Activated CD8-positive, alpha-beta memory T cell treated with anti-CD3 and anti-CD28 coated beads, Interleukin-2, amount 50 U/mL, for 4 hours (primary cell): ENCODE data around the gene GLIS1.

Experiments used
- DNase-seq: peaks from one replicate; pipeline ENCODE4 v3.0.0-alpha.2; 2020

The GLIS1 gene

DNA sequence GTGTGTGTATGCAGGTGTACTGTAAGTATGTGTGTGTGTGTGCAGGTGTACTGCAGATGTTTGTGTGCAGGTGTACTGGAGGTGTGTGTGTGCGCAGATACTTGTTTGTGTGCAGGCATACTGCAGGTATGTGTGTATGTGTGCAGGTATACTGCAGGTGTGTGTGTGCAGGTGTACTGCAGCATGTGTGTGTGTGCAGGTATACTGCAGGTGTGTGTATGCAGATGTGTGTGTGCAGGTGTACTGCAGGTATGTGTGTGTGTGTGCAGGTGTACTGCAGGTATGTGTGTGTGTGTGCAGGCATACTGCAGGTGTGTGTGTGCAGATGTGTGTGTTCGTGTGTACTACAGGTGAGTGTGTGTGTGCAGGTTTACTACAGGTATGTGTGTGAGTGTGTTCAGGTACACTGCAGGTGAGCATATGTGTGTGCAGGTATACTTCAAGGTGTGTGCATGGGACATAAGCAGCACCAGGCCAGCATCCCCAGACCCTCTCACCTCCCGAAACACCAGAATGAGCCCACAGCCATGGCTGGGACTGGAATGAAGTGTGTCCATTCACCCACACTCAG is 182.2 kb downstream of the GLIS1 start:
- no peak for DNase-seq

- peak; percentile 5 for DNase-seq
Measured at GRCh38 chr1:53555620-53556326, 183.2 kb downstream of the GLIS1 start.

DNA sequence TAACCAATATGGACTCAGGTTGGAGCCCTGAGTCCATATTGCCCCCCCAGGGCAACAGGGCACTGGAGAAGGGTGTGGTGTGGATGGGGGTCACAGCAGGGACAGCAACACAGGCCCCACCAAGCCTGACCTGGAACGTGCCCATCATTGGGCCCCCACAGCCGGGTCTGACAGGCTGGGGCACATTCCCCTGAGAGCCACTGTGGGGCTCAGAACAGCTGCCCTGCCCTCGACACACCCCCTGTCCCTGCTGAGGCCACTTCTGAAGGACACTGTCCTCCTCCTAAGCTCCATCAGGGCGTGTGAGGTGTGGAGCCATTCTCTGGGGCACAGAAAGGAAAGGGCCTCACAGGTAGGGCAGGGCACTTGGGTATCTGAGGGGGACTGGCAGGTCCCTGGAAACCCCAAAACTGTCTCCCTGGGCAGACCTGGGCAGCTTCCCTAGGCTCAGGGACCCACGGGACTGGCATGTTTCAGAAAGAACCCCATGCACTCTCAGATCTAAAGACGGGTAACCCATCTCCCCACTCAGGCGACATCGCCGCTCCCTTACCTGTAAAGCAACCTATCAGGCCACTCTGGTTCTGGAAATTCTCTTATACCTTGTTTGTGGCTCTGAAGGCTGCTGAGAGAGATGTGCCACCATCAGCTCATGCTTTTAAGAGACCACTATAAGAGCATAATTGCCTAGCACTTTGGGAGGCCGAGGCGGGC is 184.2 kb downstream of the GLIS1 start:
- DNase-seq = peak; percentile 9

DNA sequence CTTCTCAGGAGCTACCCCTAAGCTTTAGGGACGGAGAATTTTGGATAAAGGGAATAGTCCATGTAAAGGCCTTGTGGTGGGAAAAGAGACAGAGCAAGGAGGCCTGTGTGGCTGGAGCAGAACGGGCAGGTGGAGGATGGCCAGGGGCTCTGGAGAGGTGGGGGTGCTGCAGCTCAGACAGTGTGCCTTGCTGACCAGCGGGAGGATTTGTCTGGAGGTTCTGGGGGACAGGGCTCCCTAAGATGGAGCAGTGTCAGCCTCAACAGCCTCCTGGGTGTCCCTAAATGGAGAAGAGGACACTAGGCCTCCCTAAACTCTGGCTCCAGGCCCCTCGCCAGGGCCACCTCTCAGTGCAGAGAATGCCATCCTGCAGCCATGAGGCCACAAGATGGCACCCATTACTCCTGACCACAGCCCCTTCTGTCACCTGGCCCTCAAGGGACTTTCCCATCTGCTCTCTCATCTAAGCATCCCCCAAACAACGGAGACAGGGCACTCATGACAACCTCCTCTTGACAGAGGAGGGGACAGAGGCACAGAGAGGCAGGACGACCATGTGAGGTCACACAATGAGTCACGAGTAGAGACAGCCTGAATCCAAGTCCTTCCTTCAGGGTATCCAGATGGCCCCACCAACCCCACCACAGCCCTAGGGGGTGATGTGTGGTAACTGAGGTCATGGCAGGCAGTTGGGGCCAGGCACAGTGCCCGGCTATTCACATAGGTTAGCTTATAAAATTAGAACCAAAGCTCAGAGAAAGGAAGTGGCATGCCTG is 185.0 kb downstream of the GLIS1 start:
- peak; percentile 11 for DNase-seq

DNA sequence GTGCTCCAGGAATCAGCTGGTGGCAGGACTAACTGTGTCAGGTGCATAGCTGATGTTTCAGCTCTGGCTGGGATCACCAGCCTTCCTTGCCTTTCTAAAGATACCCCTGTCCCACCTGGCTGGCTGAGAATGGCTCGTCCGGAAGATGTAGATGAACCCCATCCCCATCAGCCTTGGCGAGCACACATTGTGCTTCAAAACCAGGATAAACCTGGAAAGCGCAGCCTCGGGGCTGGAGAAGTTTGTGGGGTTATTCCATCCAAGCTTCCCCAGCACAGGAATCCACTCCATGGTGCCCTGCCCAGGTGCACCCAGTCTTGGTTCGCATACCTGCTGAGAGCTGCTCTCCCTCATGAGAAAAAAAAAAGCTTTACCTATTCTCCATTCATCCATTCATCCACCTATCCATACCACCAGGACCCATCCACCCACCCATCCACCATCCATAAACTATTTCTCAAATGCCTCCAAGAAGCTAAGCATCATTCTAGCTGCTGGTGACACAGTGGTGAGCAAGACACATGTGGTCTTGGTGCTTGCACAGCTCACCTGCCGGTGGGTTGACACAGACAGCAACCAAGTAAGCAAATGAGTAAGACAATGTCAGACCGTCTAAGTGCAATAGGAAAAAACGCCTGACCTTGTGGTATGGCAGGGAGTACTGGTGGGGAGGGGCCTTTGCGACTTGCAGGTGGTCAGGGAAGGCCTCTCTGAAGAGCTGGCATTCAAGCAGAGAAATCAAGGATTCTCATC is 185.8 kb downstream of the GLIS1 start:
- DNase-seq = peak; percentile 4

- DNase-seq = peak; percentile 2
Measured at GRCh38 chr1:53552146-53552861, 186.7 kb downstream of the GLIS1 start.

DNA sequence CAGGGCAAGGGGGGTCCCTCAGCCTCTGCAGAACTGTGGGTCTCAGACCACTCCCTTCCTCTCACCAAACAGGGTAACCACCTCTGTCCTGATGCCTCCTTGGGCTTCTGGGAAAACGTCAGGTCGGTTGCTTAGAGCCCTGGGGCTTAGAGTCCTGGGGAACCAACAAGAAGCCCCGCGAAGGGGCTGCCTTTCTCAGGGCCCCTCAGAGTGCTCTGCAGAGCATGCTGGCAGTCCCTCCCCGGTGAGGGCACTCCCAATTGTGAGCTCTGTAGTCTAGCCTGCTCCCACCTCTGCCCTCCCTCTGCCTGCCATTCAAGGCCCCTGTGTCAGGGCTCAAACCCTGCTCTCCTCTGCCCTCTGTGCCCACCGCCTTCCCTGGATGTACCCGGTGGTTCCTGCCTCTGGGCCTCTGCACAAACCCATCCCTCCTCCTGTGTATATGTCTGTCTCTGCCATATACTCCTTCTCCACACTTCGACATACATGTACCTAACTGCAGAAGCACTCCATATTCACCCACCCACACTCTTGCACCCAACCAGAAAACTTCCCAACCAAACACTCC is 187.5 kb downstream of the GLIS1 start:
- peak; percentile 6 for DNase-seq

DNA sequence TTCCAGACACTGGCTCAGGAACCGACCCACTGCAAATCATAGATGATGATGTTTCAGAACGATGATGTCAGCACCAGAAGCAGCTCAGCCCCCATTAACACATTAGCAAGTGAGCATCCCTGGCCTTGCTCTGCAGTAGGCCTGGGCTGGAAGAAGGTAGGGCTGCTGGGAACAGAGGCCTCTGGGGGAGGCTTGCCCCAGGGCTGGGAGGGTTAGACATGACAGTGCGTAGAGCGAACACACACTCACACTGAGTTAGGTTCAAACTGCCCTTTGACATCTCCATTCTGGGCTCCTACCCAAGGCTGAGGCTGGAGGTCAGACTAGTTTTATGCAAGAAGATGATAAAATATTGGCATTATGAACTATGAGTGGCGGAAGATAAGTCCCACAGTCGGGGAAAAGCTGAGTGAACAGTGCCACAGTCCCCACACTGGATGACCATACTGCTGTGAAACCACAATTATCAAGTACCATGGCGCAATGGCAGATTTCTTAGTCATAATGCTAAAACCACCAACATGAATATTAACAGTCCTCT is 188.7 kb downstream of the GLIS1 start:
- peak; percentile 5 for DNase-seq

DNA sequence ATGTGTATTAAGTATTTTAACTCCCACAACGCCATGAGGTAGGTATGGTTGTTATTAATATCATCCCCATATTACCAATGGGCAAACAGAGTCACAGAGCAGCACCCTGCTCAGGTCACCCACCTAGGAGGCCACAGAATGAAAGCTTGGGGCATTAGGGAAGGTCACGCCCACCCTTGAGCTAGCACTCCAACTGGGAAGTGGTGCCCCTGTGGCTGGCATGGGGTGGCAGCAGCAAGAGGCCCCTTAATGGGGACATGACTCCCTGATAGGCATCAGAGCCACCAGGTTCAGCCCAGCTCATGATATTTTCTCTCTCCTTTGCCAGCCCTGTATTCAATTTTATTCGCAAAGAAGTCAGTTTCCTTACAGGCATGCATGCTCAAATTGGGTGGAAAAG is 189.2 kb downstream of the GLIS1 start:
- peak; percentile 6 for DNase-seq

GRCh38 chr1:53549287-53549686 is 189.7 kb downstream of the GLIS1 start:
- DNase-seq = no peak

GRCh38 chr1:53548031-53548491 is 190.9 kb downstream of the GLIS1 start:
- peak; percentile 9 for DNase-seq

GRCh38 chr1:53547231-53547790 is 191.7 kb downstream of the GLIS1 start:
- no peak for DNase-seq

GRCh38 chr1:53546409-53547155 is 192.4 kb downstream of the GLIS1 start:
- peak; percentile 5 for DNase-seq

DNA sequence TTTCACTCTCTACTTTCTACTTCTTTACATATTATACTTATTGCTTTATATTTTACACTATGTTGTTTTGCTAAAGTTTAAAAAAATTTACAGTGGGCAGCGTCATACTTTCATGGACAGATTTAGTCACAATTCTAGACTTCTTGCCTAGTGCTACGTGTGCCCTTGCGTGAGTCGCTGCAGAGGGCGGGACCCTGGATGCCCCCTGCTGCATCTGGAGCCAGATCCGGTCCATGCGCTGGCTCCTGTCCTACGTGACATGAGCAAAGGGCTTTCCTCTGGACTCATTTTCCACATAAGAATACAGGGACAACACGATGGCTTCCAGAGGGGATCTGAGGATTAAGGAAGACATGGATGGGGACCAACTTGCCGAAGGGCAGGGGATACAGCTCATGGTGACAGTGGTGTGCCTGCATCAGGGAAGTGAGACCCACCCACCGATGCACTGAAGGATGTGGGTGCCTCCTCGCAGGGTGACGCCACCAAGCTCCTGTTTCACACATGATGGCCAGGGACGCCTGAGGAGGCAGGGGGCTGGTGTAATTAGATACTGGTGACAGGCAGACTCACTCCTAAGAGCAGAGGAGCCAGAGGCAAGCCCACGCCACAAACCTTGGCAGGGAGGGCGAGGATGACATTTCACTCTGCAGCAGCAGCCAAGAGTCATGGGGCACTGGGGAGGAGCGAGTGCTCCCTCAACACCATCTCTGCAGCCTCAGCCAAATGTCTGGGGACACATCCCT is 193.1 kb downstream of the GLIS1 start:
- DNase-seq = peak; percentile 11

DNA sequence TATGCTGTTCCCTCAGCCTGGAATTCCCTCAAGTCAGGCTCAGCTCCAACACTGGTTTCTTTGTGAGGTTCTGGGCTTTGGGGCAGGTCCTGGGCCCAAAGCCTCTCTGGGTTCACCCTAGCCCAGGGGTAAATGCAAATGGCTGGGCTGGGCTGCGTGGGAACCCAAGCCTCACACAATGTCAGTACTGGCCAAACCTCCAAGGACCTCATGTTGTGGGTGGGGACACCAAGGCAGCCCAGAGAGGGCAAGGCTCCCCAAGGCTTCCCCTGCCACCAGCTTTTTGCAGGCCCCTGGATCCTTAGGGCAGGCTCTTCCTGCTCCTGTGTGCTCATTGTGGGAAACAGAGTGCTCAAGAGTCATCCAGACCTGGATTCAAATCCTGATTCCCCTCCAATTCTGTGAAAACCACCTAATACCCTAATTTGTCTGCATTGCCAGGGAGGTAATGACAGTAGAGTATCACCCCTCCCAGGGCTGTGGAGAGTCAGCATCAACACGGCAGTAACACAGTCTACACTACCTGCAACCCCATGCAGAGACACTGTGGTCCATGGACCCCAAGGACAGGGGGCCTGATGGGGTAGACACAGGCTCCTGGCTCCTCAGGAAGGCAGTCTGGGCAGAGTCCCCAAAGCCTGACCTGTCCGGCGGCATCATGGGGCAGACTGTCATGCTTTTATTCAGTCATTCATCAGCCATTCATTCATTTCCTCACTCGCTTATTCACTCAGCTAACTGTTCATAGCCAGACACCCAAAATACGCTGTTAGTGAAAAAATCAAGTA is 194.0 kb downstream of the GLIS1 start:
- no peak for DNase-seq

DNA sequence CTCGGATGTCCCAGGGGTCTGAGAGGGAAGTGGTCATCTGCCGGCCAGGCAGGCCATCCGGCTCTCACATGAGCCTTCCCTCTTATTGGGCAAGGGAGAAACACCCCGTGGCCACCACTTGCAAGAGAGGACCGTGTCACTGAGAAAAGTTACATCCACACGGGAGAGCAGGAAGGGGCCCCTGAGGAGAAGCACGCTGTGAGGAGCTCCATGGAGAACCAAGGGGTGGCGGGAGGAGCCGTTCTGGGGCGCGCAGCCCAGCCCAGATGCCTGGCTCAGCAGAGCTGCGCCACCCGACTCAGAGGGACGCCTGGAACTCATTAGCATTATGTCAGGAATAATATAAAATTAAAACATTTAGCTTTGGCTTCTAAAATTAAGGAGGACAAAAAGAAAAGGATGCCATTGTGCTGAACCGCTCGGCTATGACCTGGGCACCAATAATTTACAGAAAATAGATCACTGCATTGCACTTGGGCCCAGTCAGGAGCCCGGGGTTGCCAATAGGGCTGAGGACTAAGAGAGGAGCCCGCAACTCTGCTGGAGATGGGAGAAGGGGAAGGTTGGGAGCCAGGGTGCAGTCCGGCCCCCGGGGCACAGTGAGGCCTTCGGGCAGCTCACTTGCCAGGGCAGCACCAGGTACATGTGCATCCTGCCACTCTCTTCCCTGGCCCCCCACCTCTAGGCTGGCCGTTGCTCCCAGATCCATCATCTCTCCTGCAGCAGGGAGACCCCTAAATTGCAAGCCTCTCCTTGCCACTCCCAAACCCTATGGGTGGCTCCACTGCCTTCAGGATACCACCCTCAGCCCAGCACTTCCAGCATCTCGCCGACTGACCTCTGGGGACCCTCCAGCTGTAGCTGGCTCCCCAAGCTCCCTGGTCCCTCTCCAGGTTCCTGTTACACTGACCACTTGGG is 194.9 kb downstream of the GLIS1 start:
- no peak for DNase-seq

- no peak for DNase-seq
Measured at GRCh38 chr1:53543130-53543777, 195.7 kb downstream of the GLIS1 start.
